ENCODE measurements around the gene PLK1. TPM values are rescaled to one million over a fixed set of nuclear protein-coding genes. Genes with fewer than 3 reads are reported as not detected.

Gene PLK1
- total and polyA plus RNA-seq, 2 of the 13 experiments (the other 11 are each of a cell fraction or from before 2014, with no cell fraction given) = 71.5 to 76.3 TPM

GRCh38 chr16:23640931-23641765 is 37.5 kb upstream of the PLK1 start, which contains the start of the genes DCTN5 and PALB2 (continued):
- TF ChIP-seq, protein P1, sequence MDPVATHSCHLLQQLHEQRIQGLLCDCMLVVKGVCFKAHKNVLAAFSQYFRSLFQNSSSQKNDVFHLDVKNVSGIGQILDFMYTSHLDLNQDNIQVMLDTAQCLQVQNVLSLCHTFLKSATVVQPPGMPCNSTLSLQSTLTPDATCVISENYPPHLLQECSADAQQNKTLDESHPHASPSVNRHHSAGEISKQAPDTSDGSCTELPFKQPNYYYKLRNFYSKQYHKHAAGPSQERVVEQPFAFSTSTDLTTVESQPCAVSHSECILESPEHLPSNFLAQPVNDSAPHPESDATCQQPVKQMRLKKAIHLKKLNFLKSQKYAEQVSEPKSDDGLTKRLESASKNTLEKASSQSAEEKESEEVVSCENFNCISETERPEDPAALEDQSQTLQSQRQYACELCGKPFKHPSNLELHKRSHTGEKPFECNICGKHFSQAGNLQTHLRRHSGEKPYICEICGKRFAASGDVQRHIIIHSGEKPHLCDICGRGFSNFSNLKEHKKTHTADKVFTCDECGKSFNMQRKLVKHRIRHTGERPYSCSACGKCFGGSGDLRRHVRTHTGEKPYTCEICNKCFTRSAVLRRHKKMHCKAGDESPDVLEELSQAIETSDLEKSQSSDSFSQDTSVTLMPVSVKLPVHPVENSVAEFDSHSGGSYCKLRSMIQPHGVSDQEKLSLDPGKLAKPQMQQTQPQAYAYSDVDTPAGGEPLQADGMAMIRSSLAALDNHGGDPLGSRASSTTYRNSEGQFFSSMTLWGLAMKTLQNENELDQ (CRISPR knock-in tag; IDR thresholded peaks at IDR 0.05; ENCODE audit: borderline replicate concordance) = peak; percentile 62; the same call in 1 of the 2 replicates
- TF ChIP-seq ZNF138 (CRISPR knock-in tag; IDR thresholded peaks at IDR 0.05; ENCODE audit: low read depth) (0 out of 2 replicates have a peak, but pooled peaks have one; percentile 56), ZNF556 (CRISPR knock-in tag; IDR thresholded peaks at IDR 0.05; ENCODE audit: borderline replicate concordance) (no peak; the same call in 1 of the 2 replicates), ZBTB3 (CRISPR knock-in tag; IDR thresholded peaks at IDR 0.05; ENCODE audit: borderline replicate concordance, low read depth) (peak; percentile 92; the same call in 1 of the 2 replicates), NCOR1 (IDR thresholded peaks at IDR 0.05; ENCODE audit: borderline replicate concordance, low read length) (peak; percentile 90), PAX8 (CRISPR knock-in tag; IDR thresholded peaks at IDR 0.05; ENCODE audit: borderline replicate concordance) (peak; percentile 97; the same call in 1 of the 2 replicates), ASH2L (IDR thresholded peaks at IDR 0.05; ENCODE audit: insufficient read length, low read depth, low read length) (peak; percentile 95), ZNF879 (CRISPR knock-in tag; IDR thresholded peaks at IDR 0.05) (peak; percentile 50; the same call in 1 of the 2 replicates), NFYB (CRISPR knock-in tag; IDR thresholded peaks at IDR 0.05) (peak; percentile 95), KLF12 (CRISPR knock-in tag; IDR thresholded peaks at IDR 0.05; ENCODE audit: borderline replicate concordance) (peak; percentile 97), ZNF430 (CRISPR knock-in tag; IDR thresholded peaks at IDR 0.05) (no peak), TARDBP (CRISPR knock-in tag; IDR thresholded peaks at IDR 0.05) (peak; percentile 99), GTF3A (CRISPR knock-in tag; conservative IDR thresholded peaks at IDR 0.05) (no peak; the same call in 1 of the 2 replicates), MZF1 (CRISPR knock-in tag; IDR thresholded peaks at IDR 0.05; ENCODE audit: borderline replicate concordance) (no peak; the same call in 1 of the 2 replicates), ZNF230 (CRISPR knock-in tag; IDR thresholded peaks at IDR 0.05) (peak; percentile 98), STAG1 (CRISPR knock-in tag; IDR thresholded peaks at IDR 0.05) (peak; percentile 3; the same call in 1 of the 2 replicates)
- TF ChIP-seq, protein P2, sequence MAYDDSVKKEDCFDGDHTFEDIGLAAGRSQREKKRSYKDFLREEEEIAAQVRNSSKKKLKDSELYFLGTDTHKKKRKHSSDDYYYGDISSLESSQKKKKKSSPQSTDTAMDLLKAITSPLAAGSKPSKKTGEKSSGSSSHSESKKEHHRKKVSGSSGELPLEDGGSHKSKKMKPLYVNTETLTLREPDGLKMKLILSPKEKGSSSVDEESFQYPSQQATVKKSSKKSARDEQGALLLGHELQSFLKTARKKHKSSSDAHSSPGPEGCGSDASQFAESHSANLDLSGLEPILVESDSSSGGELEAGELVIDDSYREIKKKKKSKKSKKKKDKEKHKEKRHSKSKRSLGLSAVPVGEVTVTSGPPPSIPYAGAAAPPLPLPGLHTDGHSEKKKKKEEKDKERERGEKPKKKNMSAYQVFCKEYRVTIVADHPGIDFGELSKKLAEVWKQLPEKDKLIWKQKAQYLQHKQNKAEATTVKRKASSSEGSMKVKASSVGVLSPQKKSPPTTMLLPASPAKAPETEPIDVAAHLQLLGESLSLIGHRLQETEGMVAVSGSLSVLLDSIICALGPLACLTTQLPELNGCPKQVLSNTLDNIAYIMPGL (CRISPR knock-in tag; IDR thresholded peaks at IDR 0.05; ENCODE audit: borderline replicate concordance in 1 of 2, low read depth in 1 of 2) = peak; percentile 89 to 96
- TF ChIP-seq, protein P3, sequence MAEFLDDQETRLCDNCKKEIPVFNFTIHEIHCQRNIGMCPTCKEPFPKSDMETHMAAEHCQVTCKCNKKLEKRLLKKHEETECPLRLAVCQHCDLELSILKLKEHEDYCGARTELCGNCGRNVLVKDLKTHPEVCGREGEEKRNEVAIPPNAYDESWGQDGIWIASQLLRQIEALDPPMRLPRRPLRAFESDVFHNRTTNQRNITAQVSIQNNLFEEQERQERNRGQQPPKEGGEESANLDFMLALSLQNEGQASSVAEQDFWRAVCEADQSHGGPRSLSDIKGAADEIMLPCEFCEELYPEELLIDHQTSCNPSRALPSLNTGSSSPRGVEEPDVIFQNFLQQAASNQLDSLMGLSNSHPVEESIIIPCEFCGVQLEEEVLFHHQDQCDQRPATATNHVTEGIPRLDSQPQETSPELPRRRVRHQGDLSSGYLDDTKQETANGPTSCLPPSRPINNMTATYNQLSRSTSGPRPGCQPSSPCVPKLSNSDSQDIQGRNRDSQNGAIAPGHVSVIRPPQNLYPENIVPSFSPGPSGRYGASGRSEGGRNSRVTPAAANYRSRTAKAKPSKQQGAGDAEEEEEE (CRISPR knock-in tag; IDR thresholded peaks at IDR 0.05; ENCODE audit: borderline replicate concordance) = no peak; the same call in 1 of the 2 replicates
- TF ChIP-seq, protein P4, sequence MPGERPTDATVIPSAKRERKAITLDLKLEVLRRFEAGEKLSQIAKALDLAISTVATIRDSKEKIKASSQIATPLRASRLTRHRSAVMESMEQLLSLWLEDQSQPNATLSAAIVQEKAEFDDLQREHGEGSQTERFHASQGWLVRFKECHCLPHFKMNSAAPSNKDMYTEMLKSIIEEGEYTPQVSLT (CRISPR knock-in tag; IDR thresholded peaks at IDR 0.05; ENCODE audit: borderline replicate concordance, low read depth) = peak; percentile 91; the same call in 1 of the 2 replicates

All from HepG2 (cell line).